CD4-positive, alpha-beta memory T cell (primary cell): ENCODE measurements around the gene YWHAQ. TPM values are rescaled to one million over a fixed set of nuclear protein-coding genes. Genes with fewer than 3 reads are reported as not detected.
A peak's percentile ranks its signal among the peaks of the same experiment; 100 is the strongest.
"Not testable (repeated sequence)": the region's sequence is repeated elsewhere in the genome, so short reads cannot be mapped to it uniquely, and the experiment has no call there.

ENCODE experiments used
- CTCF ChIA-PET: fragments of 350-600 bp; sonication (Branson Sonifier 250); formaldehyde crosslinking; loops from one replicate; lab custom pipeline; 2021; ENCODE audit warnings: inconsistent platforms; ENCODE audit not compliant: partially characterized antibody; lab: Charles Lee
- POLR2A ChIA-PET: fragments of 350-600 bp; sonication (Branson Sonifier 250); formaldehyde crosslinking; loops from one replicate; lab custom pipeline; 2021; ENCODE audit not compliant: partially characterized antibody; lab: Charles Lee
- DNase-seq, 5 donors: peaks; one replicate each; pipeline versions ENCODE4 v3.0.0 to v3.0.0-alpha.2; 2020 to 2022; ENCODE audit warnings: mixed read lengths in 1 of 5
- H3K27ac ChIP-seq: one replicate; pipeline ENCODE4 v1.7.0; 2013; ENCODE audit warnings: low read depth, low read length
- H3K27me3 ChIP-seq: 2 replicates; pipeline ENCODE4 v1.7.0; 2013; ENCODE audit warnings: mild to moderate bottlenecking, low read length, moderate library complexity; ENCODE audit not compliant: insufficient read depth
- H3K36me3 ChIP-seq: 2 replicates; pipeline ENCODE4 v1.7.0; 2013; ENCODE audit warnings: mild to moderate bottlenecking, low read length, moderate library complexity; ENCODE audit not compliant: insufficient read depth
- H3K4me1 ChIP-seq: 2 replicates; pipeline ENCODE4 v1.7.0; 2013; ENCODE audit warnings: mild to moderate bottlenecking, low read length, moderate library complexity; ENCODE audit not compliant: insufficient read depth
- H3K4me3 ChIP-seq, 2 donors: one replicate each; pipeline ENCODE4 v1.7.0; 2013; ENCODE audit warnings: low read length in 2 of 2, mild to moderate bottlenecking in 1 of 2
- H3K9me3 ChIP-seq, 2 donors: one replicate each; pipeline ENCODE4 v1.7.0; 2013; ENCODE audit warnings: low read length in 2 of 2, control low read depth in 1 of 2; ENCODE audit not compliant: control insufficient read depth in 1 of 2
- H3K27ac Mint-ChIP-seq, 7 donors: one replicate each; pipeline ENCODE4 v1.8.0; 2020 to 2021; ENCODE audit warnings: mixed read lengths in 7 of 7, mild to moderate bottlenecking in 6 of 7, inconsistent platforms in 3 of 7, moderate library complexity in 3 of 7
- H3K27me3 Mint-ChIP-seq, 2 donors: one replicate each; pipeline ENCODE4 v1.8.0; 2020 to 2021; ENCODE audit warnings: mixed read lengths in 2 of 2
- H3K36me3 Mint-ChIP-seq, 2 donors: one replicate each; pipeline ENCODE4 v1.8.0; 2020 to 2021; ENCODE audit warnings: mixed read lengths in 2 of 2, inconsistent platforms in 1 of 2, mild to moderate bottlenecking in 1 of 2
- H3K4me1 Mint-ChIP-seq, 4 donors: one replicate each; pipeline ENCODE4 v1.8.0; 2020 to 2021; ENCODE audit warnings: mixed read lengths in 4 of 4, mild to moderate bottlenecking in 1 of 4
- H3K4me3 Mint-ChIP-seq, 8 donors: one replicate each; pipeline ENCODE4 v1.8.0; 2020 to 2021; ENCODE audit warnings: mixed read lengths in 8 of 8, mild to moderate bottlenecking in 7 of 8, moderate library complexity in 6 of 8, inconsistent platforms in 3 of 8
- H3K9me3 Mint-ChIP-seq, 8 donors: one replicate each; pipeline ENCODE4 v1.8.0; 2020 to 2021; ENCODE audit warnings: mixed read lengths in 8 of 8, mild to moderate bottlenecking in 5 of 8, inconsistent platforms in 3 of 8, moderate library complexity in 1 of 8
- intact Hi-C: fragments of 100-400 bp; cut with micrococcal nuclease; formaldehyde crosslinking; loops from one replicate; pipeline ENCODE4 v1.15.1; 2023
- polyA plus RNA-seq, 2 donors: library from polyadenylated mRNA; unstranded; fragments of 300-500 nt; fragmentation: Illumina TruSeq; gene quantifications; one replicate each; pipeline ENCODE4 v1.2.3, GENCODE V29; 2021
- total RNA-seq, 2 experiments: library from RNA; stranded (reverse); gene quantifications; one replicate each; pipeline ENCODE4 v1.2.3, GENCODE V29; 2021

Gene YWHAQ
- total and polyA plus RNA-seq, 4 experiments from 2014 or later, result 124 to 504 (median 220) TPM

GRCh38 chr2:9586465-9586864 is 44.3 kb downstream of the YWHAQ start:
- peaks cover 0 to 9% (median 5%) of the 10 kb centered on the region in 4 donors for H3K4me1 Mint-ChIP-seq
- peaks cover 38% of the 10 kb centered on the region for H3K36me3 ChIP-seq
- peak overlapping the region in 3 of 7 donors; percentile 37 to 81 (median 71) for H3K27ac Mint-ChIP-seq
- no peak overlapping the region for H3K27ac ChIP-seq
- H3K9me3 ChIP-seq, result no peaks in the 10 kb centered on the region
- no peak overlapping the region for H3K4me3 Mint-ChIP-seq
- no peak overlapping the region for H3K4me3 ChIP-seq
- no peaks in the 10 kb centered on the region for H3K27me3 ChIP-seq
- H3K4me1 ChIP-seq, result no peaks in the 10 kb centered on the region
- peaks cover 42 to 64% of the 10 kb centered on the region in 2 donors for H3K36me3 Mint-ChIP-seq
- H3K27me3 Mint-ChIP-seq, result no peaks in the 10 kb centered on the region
- DNase-seq, result no peak
- intact Hi-C loops, result no loop called here
- no peaks in the 10 kb centered on the region for H3K9me3 Mint-ChIP-seq
- ChIA-PET POLR2A (interaction anchor here (0.9 to 1.1 kb wide), 2 partner anchors 10 to 44 kb away, joined by 3 read pairs; partner anchors contain the start of gene YWHAQ), CTCF (interaction anchor here (1.0 kb wide), 1 partner anchor 14 kb away, joined by 3 read pairs; no protein-coding TSS in a partner anchor)

- CTCF ChIA-PET, result no interaction called here
- H3K36me3 ChIP-seq, result peaks cover 38% of the 10 kb centered on the region
Measured at GRCh38 chr2:9585486-9585885, 45.3 kb downstream of the YWHAQ start.

DNA sequence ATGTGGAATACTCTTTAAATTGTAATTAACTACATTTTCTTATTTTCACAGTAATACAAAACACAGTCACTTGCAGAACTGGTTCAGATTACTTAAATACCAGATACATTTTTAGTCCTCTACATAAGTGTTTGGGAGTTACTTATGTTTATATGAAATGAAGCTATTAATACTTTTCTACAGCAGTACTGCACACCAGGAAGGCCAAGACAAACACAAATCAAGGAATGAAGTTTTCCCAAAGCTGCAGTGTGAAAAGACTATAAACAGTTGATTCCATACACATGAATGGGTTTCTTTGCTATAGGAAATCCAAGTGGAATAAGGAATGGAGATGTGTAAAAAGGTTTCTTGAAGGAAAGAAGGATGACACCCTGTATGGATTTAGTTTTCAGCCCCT is 45.9 kb downstream of the YWHAQ start:
- Mint-ChIP-seq H3K27ac (peak overlapping the region in 1 of 7 donors; percentile 36), H3K36me3 (peaks cover 39 to 53% of the 10 kb centered on the region in 2 donors)
- POLR2A ChIA-PET, H3K9me3 Mint-ChIP-seq, H3K27me3 Mint-ChIP-seq, H3K4me3 Mint-ChIP-seq, H3K27ac ChIP-seq, H3K27me3 ChIP-seq, intact Hi-C loops, H3K4me1 Mint-ChIP-seq, H3K4me3 ChIP-seq, H3K9me3 ChIP-seq, DNase-seq, H3K4me1 ChIP-seq: not testable (repeated sequence)
- H3K36me3 ChIP-seq, result peaks cover 33% of the 10 kb centered on the region
- CTCF ChIA-PET, result interaction anchor here (0.5 kb wide), 1 partner anchor 170 kb away, joined by 3 read pairs; no protein-coding TSS in a partner anchor

More at GRCh38 chr2:9585486-9585885, 45.3 kb downstream of the YWHAQ start:
- Mint-ChIP-seq H3K36me3 (peaks cover 41 to 57% of the 10 kb centered on the region in 2 donors), H3K4me1 (peaks cover 0 to 6% (median 2%) of the 10 kb centered on the region in 4 donors), H3K4me3 (no peak overlapping the region), H3K9me3 (no peaks in the 10 kb centered on the region), H3K27me3 (no peaks in the 10 kb centered on the region), H3K27ac (peak overlapping the region in 4 of 7 donors; percentile 3 to 72 (median 30))
- DNase-seq, result no peak
- intact Hi-C loops, result no loop called here
- Histone ChIP-seq H3K4me3 (no peak overlapping the region), H3K4me1 (no peaks in the 10 kb centered on the region), H3K9me3 (no peaks in the 10 kb centered on the region), H3K27me3 (no peaks in the 10 kb centered on the region), H3K27ac (no peak overlapping the region)
- POLR2A ChIA-PET, result no interaction called here

GRCh38 chr2:9582624-9583023 is 48.2 kb downstream of the YWHAQ start:
- POLR2A ChIA-PET, result interaction anchor here (0.8 kb wide), 1 partner anchor 26 kb away, joined by 3 read pairs; no protein-coding TSS in a partner anchor
- Histone ChIP-seq H3K4me1 (no peaks in the 10 kb centered on the region), H3K9me3 (no peaks in the 10 kb centered on the region), H3K27me3 (no peaks in the 10 kb centered on the region), H3K36me3 (peaks cover 23% of the 10 kb centered on the region), H3K27ac (no peak overlapping the region), H3K4me3 (no peak overlapping the region)
- Mint-ChIP-seq H3K27ac (no peak overlapping the region), H3K4me3 (no peak overlapping the region), H3K27me3 (no peaks in the 10 kb centered on the region), H3K4me1 (peaks cover 0 to 4% (median 0%) of the 10 kb centered on the region in 4 donors), H3K36me3 (peaks cover 35 to 39% of the 10 kb centered on the region in 2 donors), H3K9me3 (no peaks in the 10 kb centered on the region)
- DNase-seq, result no peak
- CTCF ChIA-PET, result no interaction called here
- intact Hi-C loops, result no loop called here

DNA sequence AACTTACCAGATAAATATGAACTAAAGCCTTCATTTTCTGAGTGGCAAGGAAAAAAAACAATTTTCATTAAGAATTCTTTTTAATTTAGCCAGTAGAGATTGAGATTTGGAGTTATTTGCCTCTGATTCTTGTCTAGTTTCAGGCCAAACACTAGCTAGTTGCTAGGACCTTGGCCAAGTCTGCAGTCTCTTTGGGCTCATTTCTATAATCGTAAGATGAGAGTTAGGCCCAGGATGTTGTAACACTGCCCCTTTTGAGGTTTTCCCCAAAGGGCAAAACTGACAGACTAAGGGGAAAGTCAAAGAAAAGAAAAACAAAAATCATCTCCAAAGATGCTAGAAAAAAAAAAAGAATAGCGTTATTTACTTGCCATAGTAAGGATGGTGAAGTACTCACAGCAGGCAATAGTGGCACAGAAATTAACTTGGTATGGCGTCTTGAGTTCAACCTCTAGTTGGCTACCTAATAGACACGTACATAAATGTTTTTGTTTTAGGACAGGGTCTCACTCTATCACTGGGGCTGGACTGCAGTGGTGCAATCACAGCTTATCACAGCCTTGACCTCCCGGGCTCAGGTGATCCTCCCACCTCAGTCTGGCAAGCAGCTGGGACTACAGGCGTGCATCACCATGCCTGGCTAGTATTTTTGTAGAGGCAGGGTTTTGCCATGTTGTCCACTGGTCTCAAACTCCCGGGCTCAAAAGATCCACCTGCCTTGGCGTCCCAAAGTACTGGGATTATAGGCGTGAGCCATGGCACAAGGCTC is 52.1 kb downstream of the YWHAQ start:
- peaks cover 7 to 9% of the 10 kb centered on the region in 2 donors for H3K36me3 Mint-ChIP-seq
- no peaks in the 10 kb centered on the region for H3K9me3 Mint-ChIP-seq
- no peak for DNase-seq
- H3K27me3 Mint-ChIP-seq, result no peaks in the 10 kb centered on the region
- H3K36me3 ChIP-seq, result peaks cover 4% of the 10 kb centered on the region
- no peaks in the 10 kb centered on the region for H3K27me3 ChIP-seq
- intact Hi-C loops, result no loop called here
- H3K4me3 Mint-ChIP-seq, result no peak overlapping the region
- CTCF ChIA-PET, result interaction anchor here (1.2 to 1.7 kb wide), 3 partner anchors 9 to 14 kb away, joined by 3 to 5 read pairs (median 3); no protein-coding TSS in a partner anchor
- H3K4me1 Mint-ChIP-seq, result peaks cover 0 to 7% (median 2%) of the 10 kb centered on the region in 4 donors
- POLR2A ChIA-PET, result interaction anchor here (0.7 to 1.0 kb wide), 2 partner anchors 38 to 45 kb away, joined by 3 to 4 read pairs; no protein-coding TSS in a partner anchor
- no peak overlapping the region for H3K4me3 ChIP-seq
- H3K9me3 ChIP-seq, result no peaks in the 10 kb centered on the region
- H3K4me1 ChIP-seq, result no peaks in the 10 kb centered on the region
- H3K27ac Mint-ChIP-seq, result no peak overlapping the region
- no peak overlapping the region for H3K27ac ChIP-seq

DNA sequence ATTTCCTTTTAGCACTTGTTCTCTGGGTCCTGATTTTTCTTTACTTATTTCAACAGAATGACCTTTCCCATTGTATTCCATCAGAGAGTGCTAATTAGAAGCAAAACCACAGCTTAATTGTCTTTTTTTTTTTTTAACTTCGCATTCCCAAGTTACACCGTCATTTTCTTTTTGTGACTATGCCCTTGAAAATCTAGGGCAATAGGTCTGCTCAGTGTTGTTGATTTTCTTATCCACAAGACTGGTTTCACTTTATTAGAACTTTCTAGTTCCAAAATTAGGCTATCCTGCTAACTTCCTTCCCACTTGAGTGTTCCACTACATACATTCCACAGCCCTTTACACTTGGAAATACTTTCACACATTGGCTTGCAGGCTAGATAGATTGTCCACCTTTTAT is 56.5 kb downstream of the YWHAQ start:
- ChIA-PET CTCF (no interaction called here), POLR2A (interaction anchor here (0.6 kb wide), 1 partner anchor 452 kb away, joined by 4 read pairs; no protein-coding TSS in a partner anchor)
- H3K36me3 ChIP-seq, result no peaks in the 10 kb centered on the region
- peak overlapping the region in 3 of 7 donors; percentile 23 to 73 (median 69) for H3K27ac Mint-ChIP-seq
- H3K9me3 ChIP-seq, result no peaks in the 10 kb centered on the region
- no peak overlapping the region for H3K4me3 ChIP-seq
- H3K27me3 Mint-ChIP-seq, result no peaks in the 10 kb centered on the region
- H3K4me3 Mint-ChIP-seq, result no peak overlapping the region
- H3K27ac ChIP-seq, result no peak overlapping the region
- H3K4me1 Mint-ChIP-seq, result peaks cover 0 to 7% (median 3%) of the 10 kb centered on the region in 4 donors
- H3K27me3 ChIP-seq, result no peaks in the 10 kb centered on the region
- no peaks in the 10 kb centered on the region for H3K36me3 Mint-ChIP-seq
- H3K9me3 Mint-ChIP-seq, result no peaks in the 10 kb centered on the region
- intact Hi-C loops, result no loop called here
- no peaks in the 10 kb centered on the region for H3K4me1 ChIP-seq
- DNase-seq, result no peak

- H3K27me3 ChIP-seq, result no peaks in the 10 kb centered on the region
- Mint-ChIP-seq H3K4me3 (no peak overlapping the region), H3K36me3 (no peaks in the 10 kb centered on the region), H3K9me3 (no peaks in the 10 kb centered on the region), H3K4me1 (peaks cover 0 to 7% (median 3%) of the 10 kb centered on the region in 4 donors), H3K27me3 (no peaks in the 10 kb centered on the region), H3K27ac (no peak overlapping the region)
- no peak for DNase-seq
- no peak overlapping the region for H3K27ac ChIP-seq
- ChIA-PET POLR2A (interaction anchor here (0.6 to 1.1 kb wide), 2 partner anchors 8 to 451 kb away, joined by 4 read pairs; no protein-coding TSS in a partner anchor), CTCF (no interaction called here)
- H3K4me1 ChIP-seq, result no peaks in the 10 kb centered on the region
- no peaks in the 10 kb centered on the region for H3K9me3 ChIP-seq
- H3K36me3 ChIP-seq, result no peaks in the 10 kb centered on the region
- H3K4me3 ChIP-seq, result no peak overlapping the region
- intact Hi-C loops, result no loop called here
Measured at GRCh38 chr2:9573840-9574239, 57.0 kb downstream of the YWHAQ start.
